HG02970 (cell line): ENCODE data around the gene BRINP3.

Experiments used
- ATAC-seq: cut with Tn5 transposase; IDR thresholded peaks from one replicate; pipeline ENCODE4 v1.9.1; 2021; ENCODE audit warnings: mild to moderate bottlenecking, moderate library complexity, moderate number of reproducible peaks; ENCODE audit not compliant: unreplicated experiment, low FRiP score

The BRINP3 gene

GRCh38 chr1:190328361-190328760 lies 149.3 kb downstream of the BRINP3 start:
- ATAC-seq, result no peak

- ATAC-seq, result no peak
Observed at GRCh38 chr1:190327271-190327670, 150.4 kb downstream of the BRINP3 start.

- ATAC-seq, result no peak
Observed at GRCh38 chr1:190323530-190323929, 154.1 kb downstream of the BRINP3 start.

- no peak for ATAC-seq
Observed at GRCh38 chr1:190322274-190322673, 155.4 kb downstream of the BRINP3 start.

- ATAC-seq, result no peak
Observed at GRCh38 chr1:190320952-190321351, 156.7 kb downstream of the BRINP3 start.

- ATAC-seq, result no peak
Observed at GRCh38 chr1:190312763-190313162, 164.9 kb downstream of the BRINP3 start.

GRCh38 chr1:190303501-190303900 lies 174.2 kb downstream of the BRINP3 start:
- ATAC-seq, result no peak

GRCh38 chr1:190296453-190296852 lies 181.2 kb downstream of the BRINP3 start:
- no peak for ATAC-seq

- no peak for ATAC-seq
Observed at GRCh38 chr1:190289897-190290296, 187.8 kb downstream of the BRINP3 start.

GRCh38 chr1:190286111-190286510 lies 191.6 kb downstream of the BRINP3 start:
- no peak for ATAC-seq

GRCh38 chr1:190277107-190277506 lies 200.6 kb downstream of the BRINP3 start:
- ATAC-seq, result no peak

GRCh38 chr1:190274721-190275120 lies 202.9 kb downstream of the BRINP3 start:
- no peak for ATAC-seq

GRCh38 chr1:190273161-190273560 lies 204.5 kb downstream of the BRINP3 start:
- no peak for ATAC-seq

GRCh38 chr1:190262538-190262937 lies 215.1 kb downstream of the BRINP3 start:
- no peak for ATAC-seq

GRCh38 chr1:190259424-190259823 lies 218.2 kb downstream of the BRINP3 start:
- ATAC-seq, result no peak

GRCh38 chr1:190258003-190258402 lies 219.7 kb downstream of the BRINP3 start:
- ATAC-seq, result no peak

- no peak for ATAC-seq
Observed at GRCh38 chr1:190252046-190252445, 225.6 kb downstream of the BRINP3 start.

- ATAC-seq, result no peak
Observed at GRCh38 chr1:190250368-190250767, 227.3 kb downstream of the BRINP3 start.

- no peak for ATAC-seq
Observed at GRCh38 chr1:190244406-190244805, 233.3 kb downstream of the BRINP3 start.

- ATAC-seq, result no peak
Observed at GRCh38 chr1:190243056-190243455, 234.6 kb downstream of the BRINP3 start.

GRCh38 chr1:190226006-190226405 lies 251.7 kb downstream of the BRINP3 start:
- ATAC-seq, result no peak

- no peak for ATAC-seq
Observed at GRCh38 chr1:190212450-190212849, 265.2 kb downstream of the BRINP3 start.

GRCh38 chr1:190207733-190208132 lies 269.9 kb downstream of the BRINP3 start:
- ATAC-seq, result no peak
